Liver (tissue), 3 donors: Measurements from ENCODE around the gene MMP19.

ENCODE experiments used
- FOXA1 ChIP-seq: IDR thresholded peaks from 2 replicates; pipeline ENCODE4 v1.6.1; 2016; ENCODE audit warnings: antibody characterized with exemption
- RXRA ChIP-seq, 2 donors: IDR thresholded peaks; 2 replicates each; pipeline ENCODE4 v1.6.1; 2017 to 2018; ENCODE audit warnings: antibody characterized with exemption in 2 of 2, mild to moderate bottlenecking in 1 of 2
- TF ChIP-seq, protein P1 (sequence below): fragments of 150-350 bp; IDR thresholded peaks from 2 replicates; pipeline ENCODE4 v1.5.1; 2017; ENCODE audit warnings: improper control_type of control experiment, low read depth, low read length; ENCODE audit not compliant: missing input control
- TF ChIP-seq, protein P2 (sequence below): IDR thresholded peaks from 2 replicates; pipeline ENCODE4 v1.6.1; 2016; ENCODE audit warnings: antibody characterized with exemption
- donor health status: healthy.
- donor health status: healthy.

DNA sequence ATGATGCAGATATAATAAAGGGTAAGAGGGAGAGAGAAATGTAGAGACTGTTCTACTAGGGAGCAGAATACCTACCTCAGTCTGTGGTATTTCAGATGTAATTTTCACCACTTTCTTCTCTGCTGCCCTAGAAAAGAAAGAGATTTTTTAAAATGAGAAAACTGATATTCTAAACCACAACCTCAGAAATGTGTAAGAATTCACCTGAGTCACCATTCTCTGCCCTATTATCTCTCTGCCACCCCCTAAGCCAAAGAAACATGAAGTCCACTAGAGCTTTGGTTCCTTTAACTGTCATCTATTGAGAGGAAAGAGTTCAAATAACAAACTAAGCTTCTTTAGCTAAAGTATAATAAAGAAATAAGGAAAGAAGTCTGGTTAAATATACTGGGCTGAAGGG is 46.8 kb downstream of the MMP19 start:
- TF ChIP-seq, protein P1, sequence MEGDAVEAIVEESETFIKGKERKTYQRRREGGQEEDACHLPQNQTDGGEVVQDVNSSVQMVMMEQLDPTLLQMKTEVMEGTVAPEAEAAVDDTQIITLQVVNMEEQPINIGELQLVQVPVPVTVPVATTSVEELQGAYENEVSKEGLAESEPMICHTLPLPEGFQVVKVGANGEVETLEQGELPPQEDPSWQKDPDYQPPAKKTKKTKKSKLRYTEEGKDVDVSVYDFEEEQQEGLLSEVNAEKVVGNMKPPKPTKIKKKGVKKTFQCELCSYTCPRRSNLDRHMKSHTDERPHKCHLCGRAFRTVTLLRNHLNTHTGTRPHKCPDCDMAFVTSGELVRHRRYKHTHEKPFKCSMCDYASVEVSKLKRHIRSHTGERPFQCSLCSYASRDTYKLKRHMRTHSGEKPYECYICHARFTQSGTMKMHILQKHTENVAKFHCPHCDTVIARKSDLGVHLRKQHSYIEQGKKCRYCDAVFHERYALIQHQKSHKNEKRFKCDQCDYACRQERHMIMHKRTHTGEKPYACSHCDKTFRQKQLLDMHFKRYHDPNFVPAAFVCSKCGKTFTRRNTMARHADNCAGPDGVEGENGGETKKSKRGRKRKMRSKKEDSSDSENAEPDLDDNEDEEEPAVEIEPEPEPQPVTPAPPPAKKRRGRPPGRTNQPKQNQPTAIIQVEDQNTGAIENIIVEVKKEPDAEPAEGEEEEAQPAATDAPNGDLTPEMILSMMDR: no peak
- no peak for TF ChIP-seq FOXA1
- TF ChIP-seq RXRA (IDR thresholded peaks at IDR 0.05): no peak
- TF ChIP-seq, protein P2, sequence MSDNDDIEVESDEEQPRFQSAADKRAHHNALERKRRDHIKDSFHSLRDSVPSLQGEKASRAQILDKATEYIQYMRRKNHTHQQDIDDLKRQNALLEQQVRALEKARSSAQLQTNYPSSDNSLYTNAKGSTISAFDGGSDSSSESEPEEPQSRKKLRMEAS: no peak
